Right atrium auricular region (tissue), 2 donors: ENCODE data around the gene SEC24D. TPM values are rescaled to one million over a fixed set of nuclear protein-coding genes. Genes with fewer than 3 reads are reported as not detected.
A peak's percentile ranks its signal among the peaks of the same experiment; 100 is the strongest.
"Not testable (repeated sequence)": the region's sequence is repeated elsewhere in the genome, so short reads cannot be mapped to it uniquely, and the experiment has no call there.

Source experiments
- DNase-seq: peaks from one replicate; pipeline ENCODE4 v3.0.0-alpha.2; 2019; ENCODE audit warnings: low spot score
- H3K27ac ChIP-seq, 2 donors: fragments of 200-600 bp; sonication (generic); 1 replicate in 1 of 2; 2 replicates in 1 of 2; pipeline ENCODE4 v1.5.1; 2016 to 2019
- H3K27me3 ChIP-seq, 2 donors: fragments of 200-600 bp; sonication (generic); one replicate each; pipeline versions ENCODE4 v1.5.1 to v1.6.0; 2017 to 2019
- H3K36me3 ChIP-seq: fragments of 200-600 bp; sonication (generic); one replicate; pipeline ENCODE4 v1.5.1; 2016
- H3K4me1 ChIP-seq, 2 donors: fragments of 200-600 bp; sonication (generic); one replicate each; pipeline versions ENCODE4 v1.5.1 to v1.6.0; 2017 to 2019
- H3K4me3 ChIP-seq, 2 donors: fragments of 200-600 bp; sonication (generic); 1 replicate in 1 of 2; 2 replicates in 1 of 2; pipeline ENCODE4 v1.5.1; 2017 to 2019; ENCODE audit warnings: mild to moderate bottlenecking in 1 of 2, moderate library complexity in 1 of 2
- H3K9me3 ChIP-seq, 2 donors: fragments of 200-600 bp; sonication (generic); one replicate each; pipeline ENCODE4 v1.5.1; 2019
- CTCF ChIP-seq, 2 donors: fragments of 200-600 bp; sonication (generic); IDR thresholded peaks; one replicate each; pipeline ENCODE4 v1.5.1; 2019; ENCODE audit warnings: antibody characterized with exemption in 2 of 2
- total RNA-seq, 2 donors: library from RNA; depleted of rRNA; stranded (reverse); fragments of >200 nt; gene quantifications; one replicate each; pipeline ENCODE4 v1.1.0, GENCODE V29; 2016

Gene SEC24D
- total RNA-seq, 2 donors from 2014 or later = 25.8 to 33.4 TPM

- no peak for TF ChIP-seq CTCF (IDR thresholded peaks at IDR 0.05)
- peaks cover 55% of the 10 kb centered on the region for H3K36me3 ChIP-seq
- DNase-seq = no peak
These were observed 32.7 kb downstream of the SEC24D start for GRCh38 chr4:118803253-118803652.

GRCh38 chr4:118801895-118802575, 33.9 kb downstream of the SEC24D start:
- H3K36me3 ChIP-seq = peaks cover 53% of the 10 kb centered on the region

More at GRCh38 chr4:118803253-118803652, 32.7 kb downstream of the SEC24D start:
- H3K27me3 ChIP-seq = no peaks in the 10 kb centered on the region
- no peak overlapping the region for H3K27ac ChIP-seq
- H3K4me1 ChIP-seq = peaks cover 0 to 8% of the 10 kb centered on the region in 2 donors
- H3K4me3 ChIP-seq = no peak overlapping the region
- no peaks in the 10 kb centered on the region for H3K9me3 ChIP-seq

GRCh38 chr4:118799231-118799942, 36.5 kb downstream of the SEC24D start:
- no peak overlapping the region for H3K4me3 ChIP-seq
- H3K4me1 ChIP-seq = peaks cover 0 to 8% of the 10 kb centered on the region in 2 donors
- H3K9me3 ChIP-seq = no peaks in the 10 kb centered on the region
- no peaks in the 10 kb centered on the region for H3K27me3 ChIP-seq
- DNase-seq = no peak
- H3K36me3 ChIP-seq = peaks cover 46% of the 10 kb centered on the region
- no peak for TF ChIP-seq CTCF (IDR thresholded peaks at IDR 0.05)
- H3K27ac ChIP-seq = no peak overlapping the region

More at GRCh38 chr4:118801895-118802575, 33.9 kb downstream of the SEC24D start:
- Histone ChIP-seq H3K4me1 (peaks cover 0 to 8% of the 10 kb centered on the region in 2 donors), H3K27ac (peak overlapping the region in 1 of 2 donors; percentile 14), H3K27me3 (no peaks in the 10 kb centered on the region), H3K4me3 (no peak overlapping the region), H3K9me3 (no peaks in the 10 kb centered on the region)
- DNase-seq = no peak
- TF ChIP-seq CTCF (IDR thresholded peaks at IDR 0.05) = no peak

GRCh38 chr4:118798658-118799057, 37.3 kb downstream of the SEC24D start:
- no peak overlapping the region for H3K27ac ChIP-seq
- H3K36me3 ChIP-seq = peaks cover 43% of the 10 kb centered on the region
- no peak for DNase-seq
- no peak overlapping the region for H3K4me3 ChIP-seq
- TF ChIP-seq CTCF (IDR thresholded peaks at IDR 0.05) = no peak
- no peaks in the 10 kb centered on the region for H3K27me3 ChIP-seq
- no peaks in the 10 kb centered on the region for H3K9me3 ChIP-seq
- H3K4me1 ChIP-seq = peaks cover 0 to 8% of the 10 kb centered on the region in 2 donors

- Histone ChIP-seq H3K9me3 (no peaks in the 10 kb centered on the region), H3K4me3 (no peak overlapping the region), H3K27me3 (no peaks in the 10 kb centered on the region), H3K27ac (no peak overlapping the region), H3K36me3 (peaks cover 43% of the 10 kb centered on the region), H3K4me1 (peaks cover 0 to 8% of the 10 kb centered on the region in 2 donors)
- no peak for TF ChIP-seq CTCF (IDR thresholded peaks at IDR 0.05)
- no peak for DNase-seq
These were observed 38.3 kb downstream of the SEC24D start for GRCh38 chr4:118797558-118798142.

GRCh38 chr4:118791690-118792446, 44.1 kb downstream of the SEC24D start:
- H3K4me3 ChIP-seq, H3K27me3 ChIP-seq, H3K27ac ChIP-seq, DNase-seq, H3K9me3 ChIP-seq: not testable (repeated sequence)
- Histone ChIP-seq H3K4me1 (peaks cover 0 to 13% of the 10 kb centered on the region in 2 donors), H3K36me3 (peaks cover 25% of the 10 kb centered on the region)
